GM12878 (cell line): ENCODE results near the gene DNAJB14. TPM values are rescaled to one million over a fixed set of nuclear protein-coding genes. Genes with fewer than 3 reads are reported as not detected.

Source experiments
- ATAC-seq: fragments of 200-7000 bp; cut with Tn5 transposase; 3 replicates; pipeline ENCODE4 v1.9.1; 2020; ENCODE audit warnings: mild to moderate bottlenecking, moderate library complexity
- BruUV-seq: library from RNA; stranded (reverse); fragments of 400-500 nt; replicated peaks from 2 replicates; lab custom pipeline; 2021; lab: Mats Ljungman, UMichigan
- CTCF ChIA-PET: fragments of 300-600 bp; sonication (Branson Sonifier 250); formaldehyde crosslinking; extraction: SDS; loops from one replicate; lab custom pipeline; 2021; ENCODE audit warnings: inconsistent platforms; lab: Yijun Ruan, JAX
- POLR2A ChIA-PET: fragments of 350-600 bp; formaldehyde crosslinking; extraction: SDS; loops from one replicate; lab custom pipeline; 2021; ENCODE audit warnings: inconsistent platforms; lab: Charles Lee
- RAD21 ChIA-PET: fragments of 300-600 bp; sonication (Branson Sonifier 250); formaldehyde crosslinking; loops from one replicate; lab custom pipeline; 2023; ENCODE audit warnings: antibody characterized with exemption; ENCODE audit not compliant: unreplicated experiment; lab: Charles Lee
- SMC1A ChIA-PET: fragments of 300-600 bp; sonication (Branson Sonifier 250); formaldehyde crosslinking; loops from one replicate; lab custom pipeline; 2023; ENCODE audit not compliant: unreplicated experiment, uncharacterized antibody; lab: Charles Lee
- DNase-seq: peaks from one replicate; pipeline ENCODE4 v3.0.0-alpha.2; 2011; ENCODE audit warnings: low read depth, low spot score
- FAIRE-seq: peaks from 3 replicates; lab custom pipeline; 2011; peaks lifted over from hg19 to GRCh38; lab: Jason Lieb, UNC
- H2AFZ ChIP-seq: 2 replicates; pipeline ENCODE4 v1.6.0; 2011; ENCODE audit warnings: low read depth, low read length, control low read depth; ENCODE audit not compliant: control insufficient read depth
- H3K27ac ChIP-seq: 2 replicates; pipeline ENCODE4 v1.5.1; 2011; ENCODE audit warnings: control low read depth; ENCODE audit not compliant: control insufficient read depth, insufficient read depth
- H3K27me3 ChIP-seq, 2 experiments: replicated peaks in 1 of 2; 2 replicates each; pipeline versions ENCODE4 v1.6.0 to v1.6.1; 2011; ENCODE audit warnings: low read length in 1 of 2; ENCODE audit not compliant: control insufficient read depth in 2 of 2, insufficient read depth in 2 of 2
- H3K36me3 ChIP-seq, 2 experiments: 2 replicates each; pipeline ENCODE4 v1.5.1; 2011; ENCODE audit warnings: low read length in 1 of 2; ENCODE audit not compliant: control insufficient read depth in 2 of 2, insufficient read depth in 2 of 2
- H3K4me1 ChIP-seq: 2 replicates; pipeline ENCODE4 v1.6.1; 2011; ENCODE audit warnings: mild to moderate bottlenecking, low read length, moderate library complexity, mixed read lengths; ENCODE audit not compliant: control insufficient read depth, insufficient read depth
- H3K4me2 ChIP-seq: 2 replicates; pipeline ENCODE4 v1.6.0; 2011; ENCODE audit warnings: control low read depth; ENCODE audit not compliant: control insufficient read depth, insufficient read depth
- H3K4me3 ChIP-seq: fragments of 200-600 bp; sonication (generic); 2 replicates; pipeline ENCODE4 v1.5.1; 2016
- H3K79me2 ChIP-seq: 2 replicates; pipeline ENCODE4 v1.6.0; 2011; ENCODE audit warnings: low read length; ENCODE audit not compliant: control insufficient read depth, insufficient read depth
- H3K9ac ChIP-seq: 2 replicates; pipeline ENCODE4 v1.8.0; 2011; ENCODE audit warnings: low read length, control low read depth, mixed read lengths; ENCODE audit not compliant: control insufficient read depth, insufficient read depth
- H3K9me3 ChIP-seq: replicated peaks from 3 replicates; pipeline ENCODE4 v1.5.1; 2011; ENCODE audit warnings: mild to moderate bottlenecking, low read length; ENCODE audit not compliant: control insufficient read depth, insufficient read depth
- H4K20me1 ChIP-seq: 2 replicates; pipeline ENCODE4 v1.6.0; 2011; ENCODE audit not compliant: control insufficient read depth, insufficient read depth
- CHD4 ChIP-seq: fragments of 200-600 bp; sonication (generic); IDR thresholded peaks from 2 replicates; pipeline ENCODE4 v1.6.1; 2016; ENCODE audit warnings: mild to moderate bottlenecking
- CTCF ChIP-seq, 3 experiments: IDR thresholded peaks in 2 of 3; conservative IDR thresholded peaks in 1 of 3; 2 replicates each; pipeline ENCODE4 v1.5.1; 2011; ENCODE audit warnings: low read depth in 3 of 3, low read length in 3 of 3, mild to moderate bottlenecking in 3 of 3, control low read depth in 2 of 3, moderate library complexity in 2 of 3, inconsistent platforms in 1 of 3, mixed read lengths in 1 of 3; ENCODE audit not compliant: control insufficient read depth in 2 of 3, insufficient read depth in 1 of 3; ENCODE audit errors: extremely low read depth in 1 of 3
- CUX1 ChIP-seq: IDR thresholded peaks from 2 replicates; pipeline ENCODE4 v1.6.1; 2012; ENCODE audit warnings: improper control_type of control experiment, low read depth, low read length; ENCODE audit not compliant: insufficient replicate concordance
- EP300 ChIP-seq, 2 experiments: fragments of 150-350 bp in 1 of 2; IDR thresholded peaks; 2 replicates each; pipeline ENCODE4 v1.6.1; 2011 to 2012; ENCODE audit warnings: low read depth in 2 of 2, low read length in 2 of 2, borderline replicate concordance in 1 of 2, improper control_type of control experiment in 1 of 2, inconsistent platforms in 1 of 2; ENCODE audit not compliant: control insufficient read depth in 1 of 2
- IRF5 ChIP-seq: fragments of 450-650 bp; IDR thresholded peaks from 2 replicates; pipeline ENCODE4 v1.6.1; 2017; ENCODE audit warnings: borderline replicate concordance
- JUNB ChIP-seq: IDR thresholded peaks from 2 replicates; pipeline ENCODE4 v1.6.1; 2016; ENCODE audit warnings: antibody characterized with exemption, mild to moderate bottlenecking
- MTA2 ChIP-seq: fragments of 450-650 bp; IDR thresholded peaks from 2 replicates; pipeline ENCODE4 v1.6.1; 2016; ENCODE audit warnings: low read depth, mild to moderate bottlenecking, moderate library complexity
- MYB ChIP-seq: fragments of 150-350 bp; IDR thresholded peaks from 2 replicates; pipeline ENCODE4 v1.6.1; 2014; ENCODE audit warnings: mild to moderate bottlenecking, low read depth, low read length, borderline replicate concordance
- NFIC ChIP-seq: IDR thresholded peaks from 2 replicates; pipeline ENCODE4 v1.6.1; 2012; ENCODE audit warnings: low read depth, mild to moderate bottlenecking, inconsistent platforms, low read length, moderate library complexity
- NR2F1 ChIP-seq: fragments of 450-650 bp; conservative IDR thresholded peaks from 2 replicates; pipeline ENCODE4 v1.6.1; 2017; ENCODE audit warnings: mild to moderate bottlenecking
- PAX8 ChIP-seq: fragments of 450-650 bp; IDR thresholded peaks from 2 replicates; pipeline ENCODE4 v1.6.1; 2017; ENCODE audit warnings: mild to moderate bottlenecking, moderate library complexity
- SPI1 ChIP-seq: IDR thresholded peaks from 2 replicates; pipeline ENCODE4 v1.6.1; 2011; ENCODE audit warnings: low read depth, mild to moderate bottlenecking, low read length, moderate library complexity, borderline replicate concordance; ENCODE audit not compliant: insufficient read depth
- SREBF2 ChIP-seq: IDR thresholded peaks from 2 replicates; pipeline ENCODE4 v1.6.1; 2012; ENCODE audit warnings: mild to moderate bottlenecking, low read length
- SRF ChIP-seq, 2 experiments: IDR thresholded peaks; 2 replicates each; pipeline ENCODE4 v1.6.1; 2011; ENCODE audit warnings: low read depth in 2 of 2, low read length in 2 of 2, mild to moderate bottlenecking in 1 of 2, moderate library complexity in 1 of 2
- TCF12 ChIP-seq: IDR thresholded peaks from 2 replicates; pipeline ENCODE4 v1.6.1; 2011; ENCODE audit warnings: low read depth, mild to moderate bottlenecking, low read length
- ZNF24 ChIP-seq: fragments of 450-650 bp; IDR thresholded peaks from 2 replicates; pipeline ENCODE4 v1.6.1; 2017; ENCODE audit warnings: antibody characterized with exemption, mild to moderate bottlenecking
- WGBS: methylation state at CpG from one replicate; pipeline ENCODE4 v1.1.6; 2016; ENCODE audit warnings: low lambda C conversion rate; ENCODE audit not compliant: insufficient replicate concordance, insufficient coverage; ENCODE audit errors: missing lambda C conversion rate; 5-methylcytosine and 5-hydroxymethylcytosine counted together
- in situ Hi-C: fragments of 300-500 bp; cut with MboI; formaldehyde crosslinking; loops from 9 replicates; pipeline ENCODE4 v1.14.3; 2018; ENCODE audit warnings: mixed read lengths
- intact Hi-C: fragments of 100-400 bp; cut with micrococcal nuclease; formaldehyde crosslinking; loops from one replicate; pipeline ENCODE4 v1.14.2; 2022; ENCODE audit not compliant: unreplicated experiment
- polyA plus RNA-seq, 11 experiments: library from polyadenylated mRNA; depleted of rRNA in 4 of 11; unstranded in 6 of 11; stranded (reverse) in 5 of 11; fragments of >200 nt; fragmentation: Nextera tagmentation in 4 of 11; fragmentation: Illumina TruSeq in 1 of 11; extraction: Ambion mirVana in 4 of 11; extraction: Trizol in 1 of 11; gene quantifications; 1 replicate in 1 of 11; 2 replicates in 10 of 11; pipeline versions ENCODE4 v1.2.1 to v1.2.3, GENCODE V29; 2011 to 2016; ENCODE audit warnings: inconsistent platforms in 2 of 11, missing spikeins in 2 of 11, low read depth in 1 of 11
- total RNA-seq, 4 experiments: library from RNA; depleted of rRNA in 3 of 4; stranded (reverse); fragments of >200 nt in 3 of 4; fragmentation: Illumina TruSeq in 1 of 4; extraction: Trizol in 1 of 4; gene quantifications; 2 replicates each; pipeline versions ENCODE4 v1.2.1 to v1.2.3, GENCODE V29; 2013 to 2021

The DNAJB14 gene
- total and polyA plus RNA-seq, 10 of the 15 experiments (the other 5 are each of a cell fraction or from before 2014, with no cell fraction given) = 9.5 to 49.2 (median 27.8) TPM

- DNase-seq (no peak), FAIRE-seq (no peak), ATAC-seq (no peak)
- no peak overlapping the region for H2AFZ ChIP-seq
- no peak overlapping the region for H3K9ac ChIP-seq
- H4K20me1 ChIP-seq = no peaks in the 10 kb centered on the region
- POLR2A ChIA-PET = no interaction called here
- H3K4me3 ChIP-seq = no peak overlapping the region
- H3K9me3 ChIP-seq = peaks cover 2% of the 10 kb centered on the region; the same call in 2 of the 3 replicates
- TF ChIP-seq NFIC (no peak), PAX8 (no peak), NR2F1 (no peak), JUNB (no peak), CTCF (IDR thresholded peaks at IDR 0.05 in 2 of 3, conservative IDR thresholded peaks at IDR 0.05 in 1 of 3; ENCODE audit: control insufficient read depth in 2 of 3, extremely low read depth in 1 of 3, insufficient read depth in 1 of 3, low read depth in 3 of 3, low read length in 3 of 3) (no peak), SPI1 (no peak), EP300 (IDR thresholded peaks at IDR 0.05; ENCODE audit: borderline replicate concordance in 1 of 2, control insufficient read depth in 1 of 2, low read depth in 2 of 2, low read length in 2 of 2) (no peak), CHD4 (no peak), ZNF24 (no peak), CUX1 (no peak), IRF5 (no peak), SRF (IDR thresholded peaks at IDR 0.05; ENCODE audit: low read depth in 2 of 2, low read length in 2 of 2) (no peak), TCF12 (no peak), MTA2 (no peak), SREBF2 (no peak), MYB (no peak)
- 47% methylated on average over 2 of the region's 2 CpGs for WGBS
- H3K27me3 ChIP-seq = no peaks in the 10 kb centered on the region
- H3K4me2 ChIP-seq = no peak overlapping the region
- in situ Hi-C loops = loop anchor here (25.0 kb wide), 1 partner anchor 840 kb away; the partner anchor contains the start of gene ADH5
- no peak overlapping the region for H3K27ac ChIP-seq
- RAD21 ChIA-PET = interaction anchor here (1.1 to 1.5 kb wide), 3 partner anchors 14 to 21 kb away, joined by 3 to 4 read pairs (median 4); partner anchors contain the start of gene DNAJB14
- peaks cover 27% of the 10 kb centered on the region for H3K79me2 ChIP-seq
- intact Hi-C loops = no loop called here
- CTCF ChIA-PET = interaction anchor here (0.7 to 2.3 kb wide), 7 partner anchors 12 to 119 kb away, joined by 3 to 12 read pairs (median 4); no protein-coding TSS in a partner anchor
- BruUV-seq = no TSS peak
- SMC1A ChIA-PET = interaction anchor here (1.5 to 7.0 kb wide), 4 partner anchors 9 to 25 kb away, joined by 3 to 42 read pairs (median 14); partner anchors contain the start of gene DNAJB14
- no peaks in the 10 kb centered on the region for H3K4me1 ChIP-seq
- peaks cover 0 to 23% of the 10 kb centered on the region in 2 experiments for H3K36me3 ChIP-seq
These were observed 18.9 kb downstream of the DNAJB14 start for GRCh38 chr4:99927566-99927965.
